ENCODE results near the gene MNS1.
"Not testable (repeated sequence)": the region's sequence is repeated elsewhere in the genome, so short reads cannot be mapped to it uniquely, and the experiment has no call there.

MNS1 gene

GRCh38 chr15:56445746-56446145 lies 19.2 kb downstream of the MNS1 start:
- peak; percentile 1 for DNase-seq

DNA sequence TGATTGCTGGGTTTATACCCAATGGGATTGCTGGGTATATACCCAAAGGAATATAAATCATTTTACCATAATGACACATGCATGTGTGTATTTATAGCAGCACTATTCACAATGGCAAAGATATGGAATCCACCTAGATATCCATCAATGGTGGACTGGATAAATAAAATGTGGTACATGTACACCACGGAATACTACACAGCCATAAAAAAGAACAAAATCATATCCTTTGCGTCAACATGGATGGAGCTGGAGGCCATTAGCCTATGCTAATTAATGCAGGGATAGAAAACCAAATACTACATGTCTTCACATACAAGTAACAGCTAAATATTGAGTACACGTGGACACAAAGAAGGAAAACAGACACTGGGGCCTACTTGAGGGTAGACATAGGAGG lies 22.6 kb downstream of the MNS1 start:
- no peak for DNase-seq

DNA sequence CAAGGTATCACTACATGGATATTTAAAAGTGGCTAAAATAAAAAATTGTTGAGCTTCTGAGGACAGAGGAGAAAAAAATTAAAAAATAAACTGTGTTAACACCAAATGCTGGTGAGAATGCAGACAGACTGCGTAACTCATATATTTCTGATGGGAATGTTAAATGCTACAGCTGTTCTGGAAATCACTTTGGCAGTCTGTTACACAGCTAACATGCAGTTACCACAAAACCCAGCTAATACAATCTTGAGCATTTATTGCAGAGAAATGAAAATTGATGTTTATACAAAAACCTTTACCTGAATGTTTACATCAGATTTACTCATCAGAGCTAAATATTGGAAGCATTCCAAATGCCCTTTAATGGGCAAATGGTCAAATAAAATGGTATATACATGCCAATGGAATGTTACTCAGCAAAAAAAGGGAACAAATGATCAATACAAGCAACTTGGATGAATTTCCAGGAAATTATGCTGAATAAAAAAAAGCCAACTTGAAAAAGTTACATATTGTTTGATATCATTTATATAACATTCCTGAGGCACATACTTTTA lies 24.6 kb downstream of the MNS1 start:
- DNase-seq, result no peak

DNA sequence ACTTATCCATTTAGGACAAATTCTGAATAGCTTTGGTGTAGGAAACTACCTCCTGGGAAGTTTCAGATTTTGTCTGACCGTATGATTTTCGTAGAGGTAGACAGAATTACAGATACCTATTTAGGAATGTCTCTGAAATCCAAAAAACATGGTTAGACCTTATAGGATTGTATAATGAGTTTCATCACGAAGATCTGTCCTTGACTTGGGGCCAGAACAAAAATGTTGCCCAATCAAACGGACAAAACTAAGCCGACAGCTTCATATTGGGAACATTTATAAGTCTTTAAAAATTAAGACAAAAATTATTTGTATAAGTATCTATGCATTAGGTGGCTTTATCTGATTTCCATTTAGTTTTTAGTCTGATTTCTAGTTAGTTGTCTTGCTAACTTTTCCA lies 32.6 kb downstream of the MNS1 start:
- DNase-seq, result no peak

DNA sequence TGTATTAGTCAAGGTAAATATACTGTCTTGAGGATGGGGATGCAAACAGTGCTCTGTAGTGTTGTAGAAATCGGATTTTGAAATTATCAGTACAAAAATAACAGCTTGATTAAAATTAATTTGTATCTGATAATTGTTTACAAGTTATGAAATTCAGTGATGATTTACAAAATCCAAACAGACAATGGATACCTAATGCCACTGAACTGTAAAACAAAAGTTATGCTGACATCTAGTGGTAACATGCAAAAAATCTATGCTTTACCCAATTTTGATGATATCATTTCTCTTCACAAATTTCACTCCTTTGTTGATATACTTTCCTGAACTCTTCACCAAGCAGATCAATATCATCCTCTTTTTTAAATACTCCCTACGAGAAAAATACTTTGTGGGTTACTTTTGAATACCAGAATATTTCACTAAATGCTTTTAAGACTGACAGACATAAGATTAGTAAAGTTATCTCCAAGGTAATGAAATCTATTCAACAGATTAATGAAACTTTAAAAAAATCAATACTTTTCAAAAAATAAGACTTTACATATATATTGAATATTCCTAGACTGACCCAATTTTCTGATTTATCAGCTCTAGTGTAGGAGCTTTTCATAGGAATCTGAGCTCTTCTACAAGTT lies 36.0 kb downstream of the MNS1 start:
- peak; percentile 32 for DNase-seq

DNA sequence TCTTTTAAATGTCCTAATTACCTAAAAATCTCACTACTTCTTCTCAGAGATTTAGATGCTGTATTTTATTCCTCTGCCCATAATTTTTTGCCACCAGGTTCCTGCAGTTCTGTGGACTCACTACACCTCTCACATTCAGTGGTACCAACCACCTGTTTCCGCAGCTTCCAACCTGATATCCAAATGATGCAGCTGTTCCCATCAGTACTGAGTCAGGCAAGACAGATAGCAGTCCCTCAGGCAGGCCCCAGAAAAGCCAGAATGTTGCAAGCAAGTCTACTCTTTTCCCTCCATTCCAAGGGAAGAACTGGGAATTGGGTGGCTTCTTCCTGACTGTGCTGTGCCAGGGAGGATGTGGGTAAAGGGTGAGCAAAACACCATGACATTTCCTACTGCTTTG lies 39.0 kb downstream of the MNS1 start:
- DNase-seq, result no peak

DNA sequence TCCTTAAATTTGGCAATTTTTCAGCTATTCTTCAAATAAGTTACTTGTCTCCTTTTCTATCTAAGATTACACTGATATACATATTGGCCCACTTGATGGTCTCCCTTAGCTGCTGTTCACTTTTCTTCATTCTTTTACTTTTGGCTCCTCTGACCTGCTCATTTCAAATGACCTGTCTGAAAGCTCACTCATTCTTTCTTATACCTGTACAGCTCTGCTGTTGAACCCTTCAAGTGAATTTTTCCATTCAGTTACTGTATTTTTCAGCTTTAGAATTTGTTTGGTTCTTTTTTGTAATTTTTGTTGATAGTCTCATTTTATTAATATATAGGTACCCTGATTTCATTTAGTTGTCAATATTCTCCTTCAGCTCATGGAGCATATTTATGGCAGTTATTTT lies 39.7 kb downstream of the MNS1 start:
- no peak for DNase-seq

- not testable (repeated sequence) for DNase-seq
These were observed 51.7 kb downstream of the MNS1 start for GRCh38 chr15:56413114-56413733.

GRCh38 chr15:56411122-56411749 lies 53.7 kb downstream of the MNS1 start:
- DNase-seq, result no peak

- DNase-seq, result no peak
These were observed 54.2 kb downstream of the MNS1 start for GRCh38 chr15:56410721-56411120.

- not testable (repeated sequence) for DNase-seq
These were observed 65.7 kb downstream of the MNS1 start for GRCh38 chr15:56399209-56399608.

- not testable (repeated sequence) for DNase-seq
These were observed 67.6 kb downstream of the MNS1 start for GRCh38 chr15:56397325-56397724.

DNA sequence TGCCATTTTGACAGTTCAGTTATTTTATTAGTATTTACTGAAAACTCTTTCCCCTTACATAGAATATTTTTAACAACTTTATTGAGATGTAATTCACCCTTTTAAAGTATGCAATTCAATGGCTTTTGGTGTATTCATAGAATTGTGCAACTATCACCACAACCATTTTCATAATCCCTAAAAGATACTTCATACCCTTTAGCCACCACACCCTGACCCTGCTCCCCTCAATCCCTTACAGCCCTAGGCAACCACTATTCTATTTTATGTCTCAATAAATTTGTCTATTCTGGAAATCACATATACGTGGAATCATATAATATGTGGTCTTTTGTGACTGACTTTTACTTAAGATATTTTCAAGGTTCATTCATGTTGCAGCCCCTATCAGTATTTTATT lies 70.0 kb downstream of the MNS1 start:
- no peak for DNase-seq

DNA sequence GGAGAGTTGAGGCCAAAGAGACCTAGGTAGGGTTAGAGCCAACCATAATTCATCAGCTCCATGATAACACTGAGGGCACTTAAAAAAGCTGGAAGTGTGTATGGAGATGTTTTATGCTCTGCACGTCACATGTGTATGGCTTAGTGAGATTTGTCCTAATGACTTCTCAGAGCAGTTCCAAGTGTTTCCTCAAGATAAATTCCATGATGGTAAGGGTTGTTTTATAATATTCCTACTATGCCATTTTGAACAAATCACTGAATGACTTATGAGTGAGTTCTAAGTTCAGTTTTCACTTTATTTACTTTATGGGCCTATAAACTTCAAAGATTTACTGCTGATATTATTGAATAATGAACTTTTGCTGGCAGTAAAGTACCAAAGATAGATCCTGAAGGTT lies 71.7 kb downstream of the MNS1 start:
- no peak for DNase-seq

GRCh38 chr15:56390739-56391267 lies 74.1 kb downstream of the MNS1 start:
- DNase-seq, result no peak

DNA sequence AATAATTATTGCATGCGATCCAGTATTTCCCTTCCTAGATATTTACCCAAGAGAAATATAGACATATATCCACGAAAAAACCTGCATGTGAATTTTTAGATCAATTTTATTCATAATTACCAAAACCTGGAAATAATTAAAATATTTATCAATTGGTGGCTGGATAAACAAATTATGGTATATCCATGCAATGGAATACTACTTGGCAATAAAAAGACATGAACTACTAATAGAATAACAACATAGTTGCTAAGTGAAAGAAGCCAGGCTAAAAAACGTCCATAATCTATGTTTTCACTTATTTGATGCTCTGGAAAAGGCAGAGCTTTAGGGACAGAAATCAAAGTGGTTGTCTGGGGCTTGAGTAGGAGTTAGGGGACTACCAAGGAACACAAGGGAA lies 79.0 kb downstream of the MNS1 start:
- DNase-seq, result no peak

DNA sequence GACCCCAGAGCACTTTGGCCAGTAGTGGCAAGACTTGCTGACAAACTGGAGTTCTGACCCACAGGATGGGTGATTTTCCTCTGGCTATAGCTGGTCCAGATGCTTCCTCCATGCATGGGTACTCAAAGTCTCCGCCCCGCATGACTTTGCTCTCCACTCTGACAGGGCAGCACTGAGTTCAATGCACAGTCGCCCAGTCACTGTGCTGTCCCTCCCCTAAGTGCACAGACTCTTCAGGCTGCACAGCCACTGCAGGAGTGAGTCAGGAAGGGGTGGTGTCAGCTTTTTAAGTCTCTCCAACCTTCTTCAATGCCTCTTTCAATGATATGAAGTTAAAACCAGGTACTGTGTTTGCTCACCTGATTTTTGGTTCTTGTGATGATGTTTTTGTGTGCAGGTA lies 81.9 kb downstream of the MNS1 start:
- no peak for DNase-seq

All from NCI-H146 (cell line).